ACC112 (cell line): Measurements from ENCODE around the gene FEZF1.
A peak's percentile ranks its signal among the peaks of the same experiment; 100 is the strongest.

ENCODE experiments used
- H2AFZ ChIP-seq: fragments of 200-600 bp; sonication (generic); one replicate; pipeline ENCODE4 v1.6.0; 2017; ENCODE audit warnings: antibody characterized with exemption, low read length; ENCODE audit not compliant: unreplicated experiment
- H3K27ac ChIP-seq: fragments of 200-600 bp; sonication (generic); 2 replicates; pipeline ENCODE4 v1.5.1; 2014; ENCODE audit warnings: low read depth, mild to moderate bottlenecking, antibody characterized with exemption, low read length, moderate library complexity
- H3K27me3 ChIP-seq: fragments of 200-600 bp; sonication (generic); 2 replicates; pipeline ENCODE4 v1.6.1; 2014; ENCODE audit warnings: mild to moderate bottlenecking, antibody characterized with exemption, low read length, moderate library complexity, mixed read lengths; ENCODE audit not compliant: insufficient read depth
- H3K36me3 ChIP-seq: fragments of 200-600 bp; sonication (generic); 2 replicates; pipeline ENCODE4 v1.6.1; 2016; ENCODE audit warnings: mild to moderate bottlenecking, antibody characterized with exemption, low read length, moderate library complexity, mixed read lengths; ENCODE audit not compliant: insufficient read depth
- H3K4me1 ChIP-seq: fragments of 200-600 bp; sonication (generic); one replicate; pipeline ENCODE4 v1.6.1; 2016; ENCODE audit warnings: low read length, mixed read lengths; ENCODE audit not compliant: insufficient read depth, unreplicated experiment, control insufficient read depth
- H3K4me3 ChIP-seq: fragments of 200-600 bp; sonication (generic); 2 replicates; pipeline ENCODE4 v1.5.1; 2014; ENCODE audit warnings: mild to moderate bottlenecking, low read depth, low read length
- H3K79me2 ChIP-seq: fragments of 200-600 bp; sonication (generic); one replicate; pipeline ENCODE4 v1.6.0; 2016; ENCODE audit warnings: low read length; ENCODE audit not compliant: control insufficient read depth, unreplicated experiment, insufficient read depth

The FEZF1 gene

DNA sequence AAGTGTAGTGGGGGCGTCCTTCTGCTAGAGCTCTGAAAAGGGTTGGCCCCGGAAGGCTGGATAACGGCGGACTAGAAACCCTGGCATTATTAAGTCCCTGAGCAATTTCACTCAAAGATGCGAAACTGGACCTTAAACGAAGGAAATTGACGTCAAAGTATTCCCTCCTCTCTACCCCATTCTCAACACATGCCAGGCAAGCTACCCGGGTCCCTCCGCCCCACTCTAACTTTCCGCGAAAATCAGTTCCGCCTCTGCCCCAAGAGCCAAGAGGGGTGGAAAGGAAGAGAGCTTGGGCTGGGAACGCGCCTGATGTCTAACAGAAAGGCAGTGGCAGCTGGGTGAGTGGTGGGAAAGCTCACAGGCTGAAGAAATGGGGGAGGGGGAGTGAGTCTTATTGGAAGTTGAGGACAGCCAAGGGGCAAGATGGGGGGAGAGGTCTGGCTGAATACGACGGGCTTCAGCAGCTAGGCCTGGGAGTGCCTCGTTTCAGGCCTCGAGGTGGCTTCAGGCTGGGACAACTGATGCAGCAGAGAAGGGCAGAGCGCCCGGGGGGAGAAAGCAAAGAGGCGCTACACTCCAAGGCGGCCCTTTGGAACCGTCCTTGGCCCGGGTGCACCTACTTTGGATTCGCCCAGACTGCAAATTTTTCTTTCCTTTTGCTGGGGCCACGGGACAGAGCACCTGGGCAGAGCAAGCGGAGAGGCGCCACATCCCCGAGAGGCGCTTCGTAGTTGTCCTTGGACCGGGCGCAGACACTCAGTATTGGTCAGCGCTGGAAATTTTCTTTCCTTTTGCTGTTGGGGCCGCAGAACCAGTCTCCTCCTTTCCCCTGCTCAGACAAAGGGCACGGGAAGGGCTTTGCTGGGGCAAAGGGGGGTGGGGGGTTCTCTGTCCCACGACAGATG is 2.0 kb upstream of the FEZF1 start:
- Histone ChIP-seq H3K79me2 (no peaks in the 10 kb centered on the region), H3K4me1 (peaks cover 10% of the 10 kb centered on the region), H3K27ac (no peak overlapping the region), H3K27me3 (peaks cover 100% of the 10 kb centered on the region), H3K36me3 (no peaks in the 10 kb centered on the region), H2AFZ (no peak overlapping the region), H3K4me3 (no peak overlapping the region)

GRCh38 chr7:122305475-122306319 is 1.1 kb upstream of the FEZF1 start:
- H3K4me1 ChIP-seq: peaks cover 10% of the 10 kb centered on the region
- H3K79me2 ChIP-seq: no peaks in the 10 kb centered on the region
- no peaks in the 10 kb centered on the region for H3K36me3 ChIP-seq
- H3K27ac ChIP-seq: no peak overlapping the region
- H3K4me3 ChIP-seq: peak overlapping the region; percentile 59
- H2AFZ ChIP-seq: no peak overlapping the region
- peaks cover 100% of the 10 kb centered on the region for H3K27me3 ChIP-seq

DNA sequence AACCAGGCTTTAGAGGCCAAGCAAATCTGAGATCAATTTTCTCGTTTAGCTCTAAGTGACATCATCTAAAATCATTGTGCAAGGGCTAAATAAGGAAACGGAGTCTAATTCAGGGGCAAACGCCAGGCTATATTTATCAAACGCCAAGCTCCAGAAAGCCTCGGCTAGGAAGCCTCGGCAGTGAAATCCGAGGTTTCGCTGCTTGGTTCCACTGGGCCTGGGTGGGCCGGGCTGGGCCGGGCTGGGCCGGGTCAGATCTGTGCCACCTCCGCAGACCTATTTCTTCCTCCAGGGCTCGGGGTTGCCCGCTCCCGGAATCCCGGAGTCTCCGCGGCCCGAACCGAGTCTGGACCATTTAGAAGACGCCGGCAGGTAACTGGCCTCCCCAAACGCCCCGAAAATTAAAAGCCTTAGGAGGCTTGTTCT is 459 bp upstream of the FEZF1 start:
- peaks cover 100% of the 10 kb centered on the region for H3K27me3 ChIP-seq
- H3K27ac ChIP-seq: no peak overlapping the region
- H3K4me1 ChIP-seq: peaks cover 10% of the 10 kb centered on the region
- H3K79me2 ChIP-seq: no peaks in the 10 kb centered on the region
- H2AFZ ChIP-seq: no peak overlapping the region
- H3K36me3 ChIP-seq: no peaks in the 10 kb centered on the region
- peak overlapping the region; percentile 59 for H3K4me3 ChIP-seq

DNA sequence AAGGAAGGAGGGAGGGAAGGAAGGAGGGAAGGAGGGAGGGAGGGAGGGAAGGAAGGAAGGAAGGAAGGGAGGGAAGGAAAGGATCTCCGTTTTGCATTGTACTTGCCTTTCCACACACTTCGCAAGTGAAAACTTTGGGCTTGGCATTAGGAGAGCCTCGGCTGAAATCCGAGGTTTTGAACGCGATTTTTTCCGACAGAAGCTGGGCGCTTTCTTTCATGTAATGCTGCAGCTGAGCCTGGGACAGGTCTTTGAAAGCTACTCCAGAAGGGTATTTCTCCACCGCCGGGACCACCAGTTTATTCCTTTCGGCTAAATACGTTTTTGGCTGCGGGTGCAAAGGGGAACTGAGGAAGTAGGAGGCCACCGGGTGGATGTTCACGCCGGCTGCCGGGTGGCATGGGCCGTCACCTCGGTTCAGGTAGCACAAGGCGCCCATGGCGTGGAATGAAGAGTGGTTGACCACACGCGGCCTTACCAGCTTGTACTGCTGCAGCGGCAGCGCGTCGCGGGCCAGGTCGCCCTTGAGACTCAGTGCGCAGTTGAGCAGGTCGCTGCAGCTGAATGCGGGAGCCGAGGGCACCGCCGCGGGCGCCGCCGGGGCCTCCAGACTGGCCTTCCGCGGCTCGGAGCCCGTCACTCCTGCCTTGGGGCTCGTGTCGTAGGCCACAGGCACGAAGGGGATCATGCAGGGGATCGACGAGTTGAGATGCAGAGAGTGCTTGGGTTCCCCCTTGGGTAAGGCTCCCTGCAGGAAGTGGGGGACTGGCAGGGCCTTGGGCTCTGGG is 825 bp downstream of the FEZF1 start:
- no peak overlapping the region for H3K27ac ChIP-seq
- H3K36me3 ChIP-seq: no peaks in the 10 kb centered on the region
- no peaks in the 10 kb centered on the region for H3K79me2 ChIP-seq
- peaks cover 10% of the 10 kb centered on the region for H3K4me1 ChIP-seq
- H3K4me3 ChIP-seq: no peak overlapping the region
- H3K27me3 ChIP-seq: peaks cover 100% of the 10 kb centered on the region
- H2AFZ ChIP-seq: no peak overlapping the region

DNA sequence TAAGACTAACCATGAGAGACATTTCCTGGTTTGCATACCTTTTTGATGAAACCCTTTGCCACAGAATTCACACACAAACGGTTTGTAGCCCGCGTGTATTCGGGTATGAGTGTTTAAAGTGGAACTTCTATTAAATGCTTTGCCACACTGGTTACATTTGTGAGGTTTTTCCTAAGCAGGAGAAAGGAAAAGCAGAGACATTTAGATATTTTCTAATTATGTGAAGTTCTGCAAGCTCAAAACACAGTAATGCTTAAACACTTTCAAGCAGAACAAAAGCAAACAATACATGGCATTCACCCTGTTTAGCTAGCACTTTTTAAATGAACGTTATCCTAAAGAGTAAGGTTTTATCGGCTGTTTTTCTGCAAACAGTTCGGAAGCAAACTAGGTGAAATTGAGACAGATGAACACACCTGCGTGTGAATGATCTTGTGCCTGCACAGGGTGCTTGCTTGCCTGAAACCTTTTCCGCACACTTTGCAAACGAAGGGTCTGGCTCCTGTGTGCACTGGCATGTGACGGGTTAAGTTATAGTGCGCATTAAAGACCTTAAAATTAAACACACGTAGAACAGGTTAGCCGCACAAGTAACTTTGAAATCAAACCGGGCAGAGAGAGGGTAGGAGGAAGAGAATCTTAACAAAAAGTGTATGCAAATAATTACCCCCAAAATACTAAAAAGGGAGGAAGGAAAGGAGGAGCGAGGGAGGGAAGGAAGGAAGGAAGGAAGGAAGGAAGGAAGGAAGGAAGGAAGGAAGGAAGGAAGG is 1.6 kb downstream of the FEZF1 start:
- H3K27me3 ChIP-seq: peaks cover 100% of the 10 kb centered on the region
- H3K4me1 ChIP-seq: peaks cover 10% of the 10 kb centered on the region
- no peaks in the 10 kb centered on the region for H3K36me3 ChIP-seq
- no peak overlapping the region for H3K4me3 ChIP-seq
- no peaks in the 10 kb centered on the region for H3K79me2 ChIP-seq
- H2AFZ ChIP-seq: no peak overlapping the region
- no peak overlapping the region for H3K27ac ChIP-seq

GRCh38 chr7:122301858-122302760 is 2.4 kb downstream of the FEZF1 start:
- Histone ChIP-seq H3K4me1 (peaks cover 10% of the 10 kb centered on the region), H2AFZ (no peak overlapping the region), H3K79me2 (no peaks in the 10 kb centered on the region), H3K4me3 (no peak overlapping the region), H3K27ac (no peak overlapping the region), H3K36me3 (no peaks in the 10 kb centered on the region), H3K27me3 (peaks cover 100% of the 10 kb centered on the region)

DNA sequence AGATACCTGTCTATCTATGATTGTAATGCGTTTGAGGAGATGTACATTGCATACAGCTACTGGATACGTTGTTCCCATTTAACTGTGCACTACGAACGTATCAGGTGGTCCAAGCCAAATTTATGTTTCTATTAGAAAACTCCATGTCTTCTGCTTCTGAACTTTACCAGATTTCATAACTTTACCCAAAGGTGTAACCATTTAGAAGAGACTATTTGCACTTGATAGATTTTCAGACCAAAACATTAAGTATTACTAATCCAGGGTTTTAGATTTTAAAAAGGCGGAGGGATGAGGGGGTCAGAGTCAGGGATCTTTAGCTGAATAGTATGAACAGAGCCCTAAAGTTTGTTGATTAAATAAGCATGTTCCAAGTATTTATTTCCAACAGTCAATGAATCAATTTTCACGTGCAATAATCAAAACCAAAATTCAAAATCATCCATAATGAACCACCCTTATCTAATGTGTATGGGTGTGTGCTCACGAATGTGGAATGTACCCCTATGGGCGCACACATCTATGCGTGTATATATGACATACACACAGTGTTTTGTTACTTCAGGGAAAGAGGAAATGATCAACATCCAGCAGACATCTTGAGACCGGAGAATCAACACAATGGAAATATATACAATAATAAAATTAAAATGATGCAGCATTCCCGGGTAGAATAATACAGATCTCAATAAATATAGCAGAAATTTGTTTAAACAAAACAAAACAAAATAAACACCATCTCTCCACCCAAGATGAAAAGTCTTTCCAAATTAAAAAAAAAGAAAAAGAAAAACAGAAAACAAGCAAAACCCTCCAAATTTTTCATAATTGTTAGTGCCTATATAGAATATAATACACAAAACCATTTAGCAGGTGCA is 3.4 kb downstream of the FEZF1 start:
- no peak overlapping the region for H3K4me3 ChIP-seq

GRCh38 chr7:122300211-122300932 is 4.2 kb downstream of the FEZF1 start:
- no peaks in the 10 kb centered on the region for H3K79me2 ChIP-seq
- no peak overlapping the region for H3K27ac ChIP-seq
- no peak overlapping the region for H3K4me3 ChIP-seq
- no peaks in the 10 kb centered on the region for H3K36me3 ChIP-seq
- H3K27me3 ChIP-seq: peaks cover 98% of the 10 kb centered on the region
- no peak overlapping the region for H2AFZ ChIP-seq
- H3K4me1 ChIP-seq: peaks cover 2% of the 10 kb centered on the region

More for the DNA sequence above, 3.4 kb downstream of the FEZF1 start:
- Histone ChIP-seq H3K27me3 (peaks cover 98% of the 10 kb centered on the region), H3K79me2 (no peaks in the 10 kb centered on the region), H2AFZ (no peak overlapping the region), H3K36me3 (no peaks in the 10 kb centered on the region), H3K4me1 (peaks cover 10% of the 10 kb centered on the region), H3K27ac (no peak overlapping the region)
